OCI-LY7 (cell line): Measurements from ENCODE around the gene CRIM1. TPM values are rescaled to one million over a fixed set of nuclear protein-coding genes. Genes with fewer than 3 reads are reported as not detected.
A peak's percentile ranks its signal among the peaks of the same experiment; 100 is the strongest.
"Not testable (repeated sequence)": the region's sequence is repeated elsewhere in the genome, so short reads cannot be mapped to it uniquely, and the experiment has no call there.

Source experiments
- Bru-seq: library from RNA; stranded (reverse); fragments of 400-500 nt; gene quantifications from one replicate; lab custom pipeline; 2021; lab: Mats Ljungman, UMichigan
- BruChase-seq, 2 experiments: library from RNA; stranded (reverse); fragments of 400-500 nt; gene quantifications; one replicate each; lab custom pipeline; 2021; lab: Mats Ljungman, UMichigan
- BruUV-seq: library from RNA; stranded (reverse); fragments of 400-500 nt; replicated peaks from 2 replicates; lab custom pipeline; 2021; lab: Mats Ljungman, UMichigan
- CTCF ChIA-PET: fragments of 300-600 bp; sonication (Branson Sonifier 250); formaldehyde crosslinking; loops from one replicate; lab custom pipeline; 2022; ENCODE audit warnings: antibody characterized with exemption; ENCODE audit not compliant: unreplicated experiment; lab: Charles Lee
- POLR2A ChIA-PET: fragments of 300-600 bp; sonication (Branson Sonifier 250); formaldehyde crosslinking; loops from one replicate; lab custom pipeline; 2022; ENCODE audit warnings: antibody characterized with exemption; lab: Charles Lee
- DNase-seq: peaks from one replicate; pipeline ENCODE4 v3.0.0-alpha.2; 2015; ENCODE audit warnings: low spot score
- H2AFZ ChIP-seq: fragments of 200-600 bp; sonication (generic), shearing (Covaris generic); 2 replicates; pipeline ENCODE4 v1.6.1; 2014; ENCODE audit warnings: mild to moderate bottlenecking, antibody characterized with exemption, low read length, moderate library complexity
- H3K27ac ChIP-seq: fragments of 200-600 bp; sonication (generic); 2 replicates; pipeline ENCODE4 v1.5.1; 2014; ENCODE audit warnings: mixed run types, low read depth, mild to moderate bottlenecking, moderate library complexity, low read length, inconsistent platforms; ENCODE audit not compliant: poor library complexity, severe bottlenecking
- H3K36me3 ChIP-seq: fragments of 200-600 bp; sonication (generic); 2 replicates; pipeline ENCODE4 v1.6.1; 2014; ENCODE audit warnings: mild to moderate bottlenecking, antibody characterized with exemption, low read length, moderate library complexity, mixed read lengths; ENCODE audit not compliant: insufficient read depth
- H3K4me1 ChIP-seq: fragments of 200-600 bp; sonication (generic); 2 replicates; pipeline ENCODE4 v1.5.1; 2014; ENCODE audit warnings: mild to moderate bottlenecking, low read length; ENCODE audit not compliant: insufficient read depth, poor library complexity, severe bottlenecking
- H3K4me2 ChIP-seq: fragments of 200-600 bp; sonication (generic); 2 replicates; pipeline ENCODE4 v1.6.1; 2014; ENCODE audit warnings: mild to moderate bottlenecking, low read length
- H3K4me3 ChIP-seq: fragments of 200-600 bp; sonication (generic); 2 replicates; pipeline ENCODE4 v1.5.1; 2014; ENCODE audit warnings: mild to moderate bottlenecking, low read depth, low read length; ENCODE audit not compliant: poor library complexity, severe bottlenecking
- H3K79me2 ChIP-seq: fragments of 200-600 bp; sonication (generic); 2 replicates; pipeline ENCODE4 v1.6.1; 2016; ENCODE audit warnings: low read depth, mild to moderate bottlenecking, low read length, moderate library complexity, mixed read lengths; ENCODE audit not compliant: insufficient read depth
- H3K9me2 ChIP-seq: fragments of 200-600 bp; sonication (generic); 2 replicates; pipeline ENCODE4 v1.6.1; 2016; ENCODE audit warnings: mild to moderate bottlenecking, low read length, mixed read lengths; ENCODE audit not compliant: insufficient read depth
- H3K9me3 ChIP-seq: fragments of 200-600 bp; sonication (generic); 2 replicates; pipeline ENCODE4 v1.6.1; 2014; ENCODE audit warnings: mild to moderate bottlenecking, mixed run types, low read length, mixed read lengths
- H4K20me1 ChIP-seq: fragments of 200-600 bp; sonication (generic); 2 replicates; pipeline ENCODE4 v1.6.1; 2014; ENCODE audit warnings: mild to moderate bottlenecking, antibody characterized with exemption, low read length, moderate library complexity, mixed read lengths; ENCODE audit not compliant: insufficient read depth
- EZH2phosphoT487 ChIP-seq: fragments of 200-600 bp; sonication (generic); IDR thresholded peaks from 2 replicates; pipeline ENCODE4 v1.6.1; 2018; ENCODE audit warnings: low read depth, borderline replicate concordance, mild to moderate bottlenecking, mixed run types, antibody characterized with exemption, low read length, moderate library complexity, mixed read lengths
- intact Hi-C: fragments of 100-400 bp; cut with micrococcal nuclease; formaldehyde crosslinking; loops from one replicate; pipeline ENCODE4 v1.10.0; 2022; ENCODE audit not compliant: unreplicated experiment
- long read RNA-seq: library from polyadenylated mRNA; stranded (forward); transcript quantifications from one replicate; pipeline ENCODE4 v2.0.0, GENCODE V29; 2022
- total RNA-seq, 2 experiments: library from RNA; depleted of rRNA in 1 of 2; stranded (reverse); fragments of >200 nt in 1 of 2; shearing (Covaris generic) in 1 of 2; gene quantifications; 2 replicates each; pipeline ENCODE4 v1.2.3, GENCODE V29; 2014 to 2022
- TF ChIP-seq, protein P1 (sequence below): fragments of 200-600 bp; sonication (generic); conservative IDR thresholded peaks from 2 replicates; pipeline ENCODE4 v1.5.1; 2014; ENCODE audit warnings: mild to moderate bottlenecking, antibody characterized with exemption, low read length, moderate library complexity, mixed read lengths

Gene CRIM1, protein sequence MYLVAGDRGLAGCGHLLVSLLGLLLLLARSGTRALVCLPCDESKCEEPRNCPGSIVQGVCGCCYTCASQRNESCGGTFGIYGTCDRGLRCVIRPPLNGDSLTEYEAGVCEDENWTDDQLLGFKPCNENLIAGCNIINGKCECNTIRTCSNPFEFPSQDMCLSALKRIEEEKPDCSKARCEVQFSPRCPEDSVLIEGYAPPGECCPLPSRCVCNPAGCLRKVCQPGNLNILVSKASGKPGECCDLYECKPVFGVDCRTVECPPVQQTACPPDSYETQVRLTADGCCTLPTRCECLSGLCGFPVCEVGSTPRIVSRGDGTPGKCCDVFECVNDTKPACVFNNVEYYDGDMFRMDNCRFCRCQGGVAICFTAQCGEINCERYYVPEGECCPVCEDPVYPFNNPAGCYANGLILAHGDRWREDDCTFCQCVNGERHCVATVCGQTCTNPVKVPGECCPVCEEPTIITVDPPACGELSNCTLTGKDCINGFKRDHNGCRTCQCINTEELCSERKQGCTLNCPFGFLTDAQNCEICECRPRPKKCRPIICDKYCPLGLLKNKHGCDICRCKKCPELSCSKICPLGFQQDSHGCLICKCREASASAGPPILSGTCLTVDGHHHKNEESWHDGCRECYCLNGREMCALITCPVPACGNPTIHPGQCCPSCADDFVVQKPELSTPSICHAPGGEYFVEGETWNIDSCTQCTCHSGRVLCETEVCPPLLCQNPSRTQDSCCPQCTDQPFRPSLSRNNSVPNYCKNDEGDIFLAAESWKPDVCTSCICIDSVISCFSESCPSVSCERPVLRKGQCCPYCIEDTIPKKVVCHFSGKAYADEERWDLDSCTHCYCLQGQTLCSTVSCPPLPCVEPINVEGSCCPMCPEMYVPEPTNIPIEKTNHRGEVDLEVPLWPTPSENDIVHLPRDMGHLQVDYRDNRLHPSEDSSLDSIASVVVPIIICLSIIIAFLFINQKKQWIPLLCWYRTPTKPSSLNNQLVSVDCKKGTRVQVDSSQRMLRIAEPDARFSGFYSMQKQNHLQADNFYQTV
- total RNA-seq (2014; rRNA removed; shearing (Covaris generic)) (24.5 and 37.0 TPM in 2 replicates), total RNA-seq (2022) (43.6 and 47.4 TPM in 2 replicates), Bru-seq, nascent RNA (percentile 87 among the genes with signal in this experiment), BruChase-seq, experiment 1, labeled RNA remaining after a 6-hour chase (percentile 70 among the genes with signal in this experiment), BruChase-seq, experiment 2, labeled RNA remaining after a 2-hour chase (percentile 74 among the genes with signal in this experiment)
- long read RNA-seq, full-length matches to known transcripts, result 2 of 14 reads
- long read RNA-seq, partial matches to known transcripts, result 7 of 14 reads
- long read RNA-seq, other reads (novel, unspliced or antisense), result 5 of 14 reads

- intact Hi-C loops, result loop anchor here (5.0 to 10.0 kb wide), 3 partner anchors 107 to 1299 kb away; partner anchors contain the start of genes GPATCH11 and HEATR5B
- peak; percentile 82 for DNase-seq
- POLR2A ChIA-PET, result interaction anchor here (0.6 to 1.1 kb wide), 2 partner anchors 140 to 197 kb away, joined by 5 to 7 read pairs; no protein-coding TSS in a partner anchor
- Histone ChIP-seq H3K27ac (peak within 1 kb of the TSS; percentile 70), H3K9me3 (no peaks in the 10 kb centered on the region), H3K9me2 (no peaks in the 10 kb centered on the region), H2AFZ (peak within 1 kb of the TSS; percentile 2; the same call in 1 of the 2 replicates), H3K79me2 (peaks cover 27% of the 10 kb centered on the region; the same call in 1 of the 2 replicates), H3K4me2 (peak within 1 kb of the TSS; percentile 89), H3K4me3 (peak within 1 kb of the TSS; percentile 81), H3K36me3 (no peaks in the 10 kb centered on the region), H3K4me1 (peaks cover 53% of the 10 kb centered on the region), H4K20me1 (peaks cover 24% of the 10 kb centered on the region; the same call in 1 of the 2 replicates)
- CTCF ChIA-PET, result no interaction called here
- no TSS peak for BruUV-seq
- no peak for TF ChIP-seq EZH2phosphoT487
- TF ChIP-seq, protein P1, sequence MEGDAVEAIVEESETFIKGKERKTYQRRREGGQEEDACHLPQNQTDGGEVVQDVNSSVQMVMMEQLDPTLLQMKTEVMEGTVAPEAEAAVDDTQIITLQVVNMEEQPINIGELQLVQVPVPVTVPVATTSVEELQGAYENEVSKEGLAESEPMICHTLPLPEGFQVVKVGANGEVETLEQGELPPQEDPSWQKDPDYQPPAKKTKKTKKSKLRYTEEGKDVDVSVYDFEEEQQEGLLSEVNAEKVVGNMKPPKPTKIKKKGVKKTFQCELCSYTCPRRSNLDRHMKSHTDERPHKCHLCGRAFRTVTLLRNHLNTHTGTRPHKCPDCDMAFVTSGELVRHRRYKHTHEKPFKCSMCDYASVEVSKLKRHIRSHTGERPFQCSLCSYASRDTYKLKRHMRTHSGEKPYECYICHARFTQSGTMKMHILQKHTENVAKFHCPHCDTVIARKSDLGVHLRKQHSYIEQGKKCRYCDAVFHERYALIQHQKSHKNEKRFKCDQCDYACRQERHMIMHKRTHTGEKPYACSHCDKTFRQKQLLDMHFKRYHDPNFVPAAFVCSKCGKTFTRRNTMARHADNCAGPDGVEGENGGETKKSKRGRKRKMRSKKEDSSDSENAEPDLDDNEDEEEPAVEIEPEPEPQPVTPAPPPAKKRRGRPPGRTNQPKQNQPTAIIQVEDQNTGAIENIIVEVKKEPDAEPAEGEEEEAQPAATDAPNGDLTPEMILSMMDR, result no peak
These were observed at the start of gene CRIM1 for GRCh38 chr2:36355151-36355889. Gene CRIM1 (plus strand): TSS chr2:36355778. CDS start chr2:36356293, 515 bp downstream.

- BruUV-seq, result no TSS peak
These were observed 48.1 kb upstream of the CRIM1 start for GRCh38 chr2:36307441-36307840.

DNA sequence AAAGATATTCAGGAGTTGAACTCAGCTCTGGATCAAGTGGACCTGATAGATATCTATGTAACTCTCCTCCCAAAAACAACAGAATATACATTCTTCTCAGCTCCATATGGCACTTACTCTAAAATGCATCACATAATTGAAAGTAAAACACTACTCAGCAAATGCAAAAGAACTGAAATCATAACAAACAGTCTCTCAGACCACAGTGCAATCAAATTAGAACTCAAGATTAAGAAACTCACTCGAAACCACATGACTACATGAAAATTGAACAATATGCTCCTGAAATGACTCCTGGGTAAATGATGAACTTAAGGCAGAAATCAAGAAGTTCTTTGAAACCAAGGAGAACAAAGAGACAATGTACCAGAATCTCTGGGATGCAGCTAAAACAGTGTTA, 45.1 kb upstream of the CRIM1 start:
- DNase-seq, BruUV-seq, H3K79me2 ChIP-seq, H3K4me1 ChIP-seq, H3K9me3 ChIP-seq, H3K36me3 ChIP-seq, H3K9me2 ChIP-seq, H3K27ac ChIP-seq, intact Hi-C loops, H3K4me3 ChIP-seq, H4K20me1 ChIP-seq, CTCF ChIA-PET, H2AFZ ChIP-seq, H3K4me2 ChIP-seq: not testable (repeated sequence)
- POLR2A ChIA-PET, result interaction anchor here (0.6 to 1.0 kb wide), 4 partner anchors 16 to 226 kb away, joined by 3 read pairs; no protein-coding TSS in a partner anchor

More at GRCh38 chr2:36307441-36307840, 48.1 kb upstream of the CRIM1 start:
- ChIA-PET POLR2A (no interaction called here), CTCF (no interaction called here)
- no peaks in the 10 kb centered on the region for H3K9me3 ChIP-seq
- no peak overlapping the region for H3K27ac ChIP-seq
- no peaks in the 10 kb centered on the region for H3K4me1 ChIP-seq
- no peak for DNase-seq
- no peaks in the 10 kb centered on the region for H3K36me3 ChIP-seq
- TF ChIP-seq, protein P1, result no peak
- TF ChIP-seq EZH2phosphoT487, result no peak
- H3K4me2 ChIP-seq, result no peak overlapping the region
- intact Hi-C loops, result no loop called here
- no peaks in the 10 kb centered on the region for H4K20me1 ChIP-seq
- H3K9me2 ChIP-seq, result no peaks in the 10 kb centered on the region
- H3K4me3 ChIP-seq, result no peak overlapping the region
- no peak overlapping the region for H2AFZ ChIP-seq
- H3K79me2 ChIP-seq, result no peaks in the 10 kb centered on the region
